Brain microvascular endothelial cell (primary cell): ENCODE results near the gene PAX3.

Experiments
- DNase-seq: peaks from one replicate; pipeline ENCODE4 v3.0.0-alpha.2; 2020
- H3K27ac ChIP-seq: fragments of 250-450 bp; sonication (Bioruptor Pico); 2 replicates; pipeline ENCODE4 v1.5.1; 2020; ENCODE audit warnings: mild to moderate bottlenecking, moderate library complexity
- H3K27me3 ChIP-seq: fragments of 250-450 bp; sonication (Bioruptor Pico); replicated peaks from 2 replicates; pipeline ENCODE4 v1.5.1; 2020; ENCODE audit warnings: mild to moderate bottlenecking
- H3K36me3 ChIP-seq: fragments of 250-450 bp; sonication (Bioruptor Pico); replicated peaks from 2 replicates; pipeline ENCODE4 v1.5.1; 2020; ENCODE audit warnings: mild to moderate bottlenecking
- H3K4me3 ChIP-seq: 2 replicates; pipeline ENCODE4 v1.5.1; 2011; ENCODE audit warnings: low read depth, mild to moderate bottlenecking, control low read depth, low read length, moderate library complexity
- CTCF ChIP-seq: IDR thresholded peaks from 2 replicates; pipeline ENCODE4 v1.5.1; 2011; ENCODE audit warnings: low read depth, mild to moderate bottlenecking, moderate library complexity, low read length, control low read depth, inconsistent platforms; ENCODE audit errors: missing control alignments
- in situ Hi-C: cut with HindIII; loops from 2 replicates; pipeline ENCODE4 v1.10.0; 2017; ENCODE audit warnings: low sequenced_read_pairs, low pct_ligation_motif_present

Gene PAX3

GRCh38 chr2:222298001-222298310, 842 bp downstream of the PAX3 start:
- DNase-seq: no peak
- Histone ChIP-seq H3K27me3 (peaks cover 87% of the 10 kb centered on the region), H3K36me3 (no peaks in the 10 kb centered on the region), H3K27ac (no peak overlapping the region), H3K4me3 (peak overlapping the region; percentile 64)
- TF ChIP-seq CTCF: no peak
- in situ Hi-C loops: no loop called here

GRCh38 chr2:222297600-222297935, 1.2 kb downstream of the PAX3 start:
- TF ChIP-seq CTCF: no peak
- H3K36me3 ChIP-seq: no peaks in the 10 kb centered on the region
- H3K4me3 ChIP-seq: peak overlapping the region; percentile 64
- H3K27me3 ChIP-seq: peaks cover 87% of the 10 kb centered on the region
- no peak for DNase-seq
- in situ Hi-C loops: no loop called here
- H3K27ac ChIP-seq: no peak overlapping the region

- H3K4me3 ChIP-seq: peak overlapping the region; percentile 64
- in situ Hi-C loops: no loop called here
- no peaks in the 10 kb centered on the region for H3K36me3 ChIP-seq
- no peak for TF ChIP-seq CTCF
- H3K27ac ChIP-seq: no peak overlapping the region
- no peak for DNase-seq
- H3K27me3 ChIP-seq: peaks cover 87% of the 10 kb centered on the region
These were observed 1.7 kb downstream of the PAX3 start for GRCh38 chr2:222296911-222297599.

GRCh38 chr2:222296311-222296741, 2.5 kb downstream of the PAX3 start:
- no peak for DNase-seq
- H3K4me3 ChIP-seq: peak overlapping the region; percentile 64
- H3K27ac ChIP-seq: no peak overlapping the region
- H3K36me3 ChIP-seq: no peaks in the 10 kb centered on the region
- H3K27me3 ChIP-seq: peaks cover 83% of the 10 kb centered on the region
- no peak for TF ChIP-seq CTCF
- in situ Hi-C loops: no loop called here

- peak overlapping the region; percentile 36 for H3K4me3 ChIP-seq
- peaks cover 81% of the 10 kb centered on the region for H3K27me3 ChIP-seq
- H3K36me3 ChIP-seq: no peaks in the 10 kb centered on the region
- in situ Hi-C loops: no loop called here
- no peak for TF ChIP-seq CTCF
- no peak for DNase-seq
- no peak overlapping the region for H3K27ac ChIP-seq
These were observed 3.3 kb downstream of the PAX3 start for GRCh38 chr2:222295368-222296062.

- no peak for DNase-seq
- Histone ChIP-seq H3K4me3 (peak overlapping the region; percentile 36), H3K27ac (no peak overlapping the region), H3K27me3 (peaks cover 85% of the 10 kb centered on the region), H3K36me3 (no peaks in the 10 kb centered on the region)
- in situ Hi-C loops: no loop called here
- no peak for TF ChIP-seq CTCF
These were observed 3.8 kb downstream of the PAX3 start for GRCh38 chr2:222294996-222295367.
